Stimulated activated CD8-positive, alpha-beta memory T cell treated with anti-CD3 and anti-CD28 coated beads, Interleukin-4, amount 100 ng/mL, for 48 hours (primary cell): ENCODE data around the gene NAV2.

ENCODE experiments used
- DNase-seq: peaks from one replicate; pipeline ENCODE4 v3.0.0-alpha.2; 2020

The NAV2 gene

DNA sequence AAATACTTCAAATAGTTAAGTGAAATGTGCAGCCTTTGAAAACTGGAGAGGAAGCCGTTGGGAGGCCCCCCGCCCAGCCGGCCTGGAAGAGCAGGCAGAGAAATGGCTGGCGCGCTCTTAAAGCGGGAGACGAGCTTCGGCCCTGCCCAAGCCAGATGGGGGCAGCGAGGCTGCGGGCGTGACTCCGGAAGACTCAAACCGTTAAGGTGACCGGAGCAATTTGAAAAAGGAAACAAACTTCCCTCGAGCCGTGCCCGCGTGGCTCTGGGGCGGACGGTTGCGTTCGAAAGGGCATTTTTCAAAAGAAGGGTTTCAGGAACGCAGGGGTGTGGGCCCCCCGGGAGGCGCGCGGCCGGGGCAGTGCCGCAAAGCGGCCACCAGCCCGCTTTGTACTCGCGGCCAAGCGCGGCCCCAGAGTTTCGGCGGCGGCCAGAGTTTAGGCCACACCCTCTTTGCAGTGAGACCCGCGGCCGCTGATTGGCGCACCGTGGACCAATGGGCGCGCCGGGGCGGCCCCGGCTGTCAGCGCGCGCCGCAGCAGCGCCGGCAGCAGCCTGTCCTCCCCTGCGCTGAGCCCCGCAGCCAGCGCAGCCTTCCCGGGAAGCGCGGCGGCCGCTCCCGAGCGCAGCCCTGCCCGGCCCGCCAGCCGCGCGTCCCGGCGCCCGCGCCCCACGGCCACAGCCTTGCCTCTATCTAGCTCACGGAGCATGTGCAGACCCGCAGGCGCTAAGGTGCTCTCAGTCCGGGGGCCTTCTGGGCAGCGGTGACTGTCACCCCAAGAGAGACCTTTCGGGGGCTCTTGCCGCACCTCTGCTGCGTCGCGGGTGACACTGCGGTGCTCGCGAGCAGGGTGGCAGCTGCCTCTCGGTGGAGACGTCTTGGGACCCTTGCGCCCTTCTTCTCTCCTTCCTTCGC is at the start of gene NAV2:
Gene NAV2, plus strand, starts transcription at position 557 of the 915 bp plus-strand sequence. CDS start 859 bp downstream, outside the sequence.
- peak; percentile 80 for DNase-seq

- no peak for DNase-seq
These were observed 49.4 kb upstream of the NAV2 start for GRCh38 chr11:19663206-19663605.

- no peak for DNase-seq
These were observed 47.6 kb upstream of the NAV2 start for GRCh38 chr11:19664886-19665548.

DNA sequence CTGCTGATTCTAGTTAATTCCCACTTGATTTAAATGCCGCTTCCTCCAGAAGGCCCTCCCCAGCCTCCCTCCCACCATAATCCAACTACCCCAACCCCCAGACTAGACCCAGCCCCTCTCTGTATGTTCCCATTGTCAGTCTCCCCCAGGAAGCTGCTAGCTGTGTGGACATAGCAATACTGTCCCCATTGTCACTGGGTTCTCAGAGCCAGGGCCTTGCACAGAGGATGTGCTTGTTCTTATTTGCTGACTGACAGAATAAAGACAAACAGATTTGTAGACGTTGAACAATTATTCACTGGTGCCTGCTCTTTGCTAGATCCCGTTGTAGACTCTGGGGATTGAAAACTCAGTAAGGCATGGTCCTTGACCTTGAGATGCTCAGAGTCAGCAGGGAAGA is 45.7 kb upstream of the NAV2 start:
- no peak for DNase-seq

DNA sequence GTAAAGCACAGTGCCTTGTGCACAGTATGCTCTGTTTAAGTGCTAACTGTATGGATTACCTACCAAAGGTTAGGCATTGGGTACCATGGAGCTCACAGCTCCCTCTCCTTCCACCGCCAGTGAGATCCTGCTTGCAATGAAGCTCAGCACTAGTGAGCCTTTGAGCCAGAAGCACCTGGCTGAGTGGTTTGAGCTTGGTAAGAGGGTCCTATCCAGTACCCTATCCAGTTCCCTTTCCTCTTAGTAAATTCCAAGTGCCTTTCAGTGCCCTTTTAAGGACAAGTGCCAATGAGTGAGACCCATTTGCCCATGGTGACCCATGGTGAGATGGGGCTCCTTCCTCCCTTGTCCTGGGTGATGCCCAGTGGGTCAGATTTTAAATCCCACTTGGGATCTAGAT is 43.1 kb upstream of the NAV2 start:
- no peak for DNase-seq

- no peak for DNase-seq
These were observed 42.4 kb upstream of the NAV2 start for GRCh38 chr11:19670030-19670791.

DNA sequence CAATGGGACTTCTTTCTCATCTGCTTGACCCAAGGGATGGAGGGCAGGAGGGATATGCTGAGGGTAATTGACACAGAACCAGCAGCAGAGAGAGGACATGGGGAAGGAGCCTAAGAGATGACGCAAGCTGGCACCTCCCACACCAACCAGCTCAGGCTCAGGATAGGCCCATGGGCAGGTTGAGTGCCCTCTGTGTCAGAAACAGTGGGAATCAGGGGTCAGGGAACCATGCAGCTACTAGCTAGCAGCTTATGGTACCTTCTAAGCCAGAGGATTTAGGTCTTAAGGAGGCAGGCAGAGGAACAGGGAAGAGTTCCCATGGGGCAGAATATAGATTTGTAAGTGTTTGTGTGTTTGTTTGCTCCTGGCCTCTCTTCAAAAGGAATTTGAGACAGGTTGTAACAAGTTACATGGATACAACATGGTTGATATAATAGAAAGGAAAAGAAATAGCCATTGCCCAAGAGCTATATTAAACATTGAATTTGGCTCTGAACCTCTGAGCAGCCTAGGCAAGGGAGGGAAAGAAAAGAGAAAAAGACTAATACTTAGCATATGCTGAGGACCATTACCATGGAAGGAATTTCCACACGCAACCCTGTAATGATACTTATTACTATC is 39.9 kb upstream of the NAV2 start:
- no peak for DNase-seq

- no peak for DNase-seq
These were observed 38.5 kb upstream of the NAV2 start for GRCh38 chr11:19673924-19674729.

DNA sequence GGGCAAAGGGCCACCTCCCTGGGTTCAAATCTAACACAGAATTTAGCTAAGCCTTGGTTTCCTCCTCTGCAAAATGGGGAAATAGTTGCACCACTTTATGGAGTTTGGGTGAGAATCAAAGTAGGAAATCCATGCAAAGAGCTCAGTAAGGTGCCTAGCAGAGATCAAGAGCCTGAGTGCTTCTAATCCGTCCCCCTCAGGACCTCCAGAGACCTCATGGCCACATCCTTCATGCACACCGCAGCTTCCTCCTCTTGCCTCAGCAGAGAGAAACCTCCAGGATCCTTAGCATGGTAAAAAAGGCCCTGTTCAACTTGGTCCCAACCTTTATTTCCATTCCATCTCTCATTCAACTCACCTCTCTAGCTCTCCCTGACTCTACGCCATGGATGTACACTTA is 37.8 kb upstream of the NAV2 start:
- no peak for DNase-seq

DNA sequence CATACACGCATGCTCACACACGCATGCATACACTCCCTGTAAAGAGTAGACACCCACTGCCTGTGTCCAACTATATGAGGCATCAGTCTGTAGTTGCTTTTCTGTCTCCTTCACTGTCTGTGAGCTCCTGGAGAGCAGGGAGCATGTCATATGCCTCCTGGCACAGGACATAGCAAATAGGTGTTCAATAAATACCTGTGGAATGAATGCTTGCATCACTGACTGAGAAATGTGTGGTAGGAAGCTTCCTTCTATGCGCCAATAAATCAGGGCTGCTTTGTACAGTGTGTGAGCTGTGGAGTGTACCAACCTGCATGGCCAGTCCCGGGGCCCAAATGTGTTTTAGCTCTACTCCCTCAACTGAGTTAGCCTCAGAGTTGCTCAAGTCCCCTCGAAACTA is 37.2 kb upstream of the NAV2 start:
- DNase-seq = no peak

- DNase-seq = no peak
These were observed 35.9 kb upstream of the NAV2 start for GRCh38 chr11:19676475-19677380.

- no peak for DNase-seq
These were observed 35.1 kb upstream of the NAV2 start for GRCh38 chr11:19677381-19678080.

DNA sequence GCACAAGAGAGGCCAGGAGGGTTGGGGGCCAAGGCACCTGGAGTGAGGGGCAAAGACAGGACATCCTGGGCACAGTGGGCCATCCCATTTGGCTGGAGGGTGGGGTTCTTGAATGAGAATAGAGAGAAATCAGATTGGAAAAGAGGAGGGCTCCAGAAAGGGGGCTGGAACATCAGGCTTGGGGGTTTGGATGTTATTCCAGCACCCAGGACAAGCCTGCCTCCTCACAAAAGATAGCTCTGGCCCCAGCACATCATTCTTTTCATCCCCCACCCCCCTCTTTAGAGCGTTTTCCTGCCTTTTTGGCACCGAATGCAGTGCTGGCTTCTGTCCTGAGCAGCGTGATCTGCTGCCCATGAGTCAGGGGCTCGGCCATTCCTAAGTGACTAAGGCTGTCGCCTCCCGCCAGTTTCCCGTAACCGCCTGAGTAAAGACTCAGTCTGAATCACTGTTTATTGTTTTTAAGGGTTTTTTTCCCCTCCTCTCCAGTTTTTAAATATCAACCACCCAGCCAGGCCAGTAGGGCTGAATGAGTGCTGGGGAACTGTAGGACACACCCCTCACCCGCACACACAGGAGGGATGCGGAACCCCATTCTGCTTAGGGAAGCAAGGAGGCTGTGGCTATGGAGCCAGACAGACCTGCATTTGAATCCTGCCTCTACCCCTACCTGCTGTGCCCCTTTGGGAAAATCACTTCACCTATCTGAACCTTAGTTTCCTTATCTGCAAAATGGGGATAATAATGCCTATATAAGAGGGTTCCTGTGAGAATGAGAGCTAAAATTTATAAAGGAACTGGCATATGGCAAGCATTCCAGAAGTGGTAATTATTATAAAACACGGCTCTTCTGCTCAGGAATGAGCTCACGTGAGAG is 32.4 kb upstream of the NAV2 start:
- no peak for DNase-seq

- no peak for DNase-seq
These were observed 31.7 kb upstream of the NAV2 start for GRCh38 chr11:19680829-19681368.

- DNase-seq = no peak
These were observed 29.4 kb upstream of the NAV2 start for GRCh38 chr11:19683141-19683805.

DNA sequence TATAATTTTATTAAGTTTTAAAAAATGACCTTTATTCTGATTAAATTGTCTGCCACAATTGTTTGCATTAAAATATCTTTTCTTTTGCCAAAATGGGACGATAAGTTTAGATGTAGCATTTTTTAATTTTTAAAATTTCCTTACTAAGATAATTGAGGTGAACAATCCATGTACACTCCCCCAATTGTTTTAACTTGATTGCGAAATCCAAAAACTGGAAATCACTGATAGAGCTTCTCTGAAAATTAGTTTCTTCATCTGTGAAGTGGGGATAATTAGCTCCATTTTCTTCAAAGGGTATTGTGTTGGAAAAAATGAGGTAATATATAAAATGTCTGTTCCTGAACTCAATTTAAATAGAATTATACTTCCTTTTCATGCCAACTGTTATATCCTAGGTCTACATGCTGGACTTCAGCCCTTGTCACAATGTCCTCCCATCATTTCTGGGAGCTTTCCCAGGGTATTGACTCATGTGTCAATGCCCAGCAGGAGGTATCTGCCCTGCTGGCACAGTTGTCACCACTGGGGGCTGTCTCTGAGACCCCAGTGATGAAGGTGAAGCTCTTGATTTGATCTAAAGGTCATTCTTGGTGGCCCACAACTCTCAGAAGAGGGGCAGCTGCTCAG is 28.7 kb upstream of the NAV2 start:
- no peak for DNase-seq

DNA sequence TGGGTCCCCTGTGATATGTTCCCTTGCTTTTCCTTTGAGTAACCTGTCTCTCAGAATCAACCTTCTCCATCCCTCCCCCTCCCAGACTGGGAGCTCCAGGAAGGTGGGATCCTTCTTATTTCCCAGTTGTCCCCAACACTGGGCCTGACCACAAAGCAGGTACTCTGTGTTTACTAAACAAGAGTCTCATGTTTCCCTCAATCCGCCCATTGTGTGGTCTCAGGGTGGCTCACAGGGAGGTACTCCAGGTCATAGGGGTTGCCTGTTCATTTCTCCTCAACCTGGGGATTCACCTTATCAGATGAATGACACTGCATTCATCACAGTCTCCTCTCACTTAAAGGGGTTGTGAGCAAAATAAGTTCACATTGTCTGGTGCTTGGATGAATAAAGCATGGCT is 26.4 kb upstream of the NAV2 start:
- no peak for DNase-seq

DNA sequence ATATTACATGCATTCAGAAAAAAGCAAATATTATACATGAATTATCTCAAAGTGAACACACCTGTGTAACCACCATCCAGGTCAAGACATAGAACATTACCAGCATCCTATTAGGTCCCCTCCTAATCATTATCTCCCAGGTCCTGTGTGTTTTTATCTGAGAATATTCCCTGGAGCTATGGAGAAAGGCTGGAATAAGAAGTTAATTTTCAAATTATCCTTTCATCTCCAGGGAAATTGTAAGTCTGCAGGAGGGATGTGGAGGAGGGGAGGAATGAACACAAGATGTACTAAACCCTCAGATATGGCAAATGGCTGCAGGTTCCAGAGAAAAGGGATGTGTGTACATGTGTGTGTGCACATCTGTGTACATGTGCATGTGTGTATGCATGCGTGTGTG is 25.2 kb upstream of the NAV2 start:
- DNase-seq = no peak
